Measurements from ENCODE around the gene GPR62. TPM values are rescaled to one million over a fixed set of nuclear protein-coding genes. Genes with fewer than 3 reads are reported as not detected.
A peak's percentile ranks its signal among the peaks of the same experiment; 100 is the strongest.

The GPR62 gene
- total RNA-seq, 2 donors from 2014 or later = 0.10 TPM; not detected in 1

DNA sequence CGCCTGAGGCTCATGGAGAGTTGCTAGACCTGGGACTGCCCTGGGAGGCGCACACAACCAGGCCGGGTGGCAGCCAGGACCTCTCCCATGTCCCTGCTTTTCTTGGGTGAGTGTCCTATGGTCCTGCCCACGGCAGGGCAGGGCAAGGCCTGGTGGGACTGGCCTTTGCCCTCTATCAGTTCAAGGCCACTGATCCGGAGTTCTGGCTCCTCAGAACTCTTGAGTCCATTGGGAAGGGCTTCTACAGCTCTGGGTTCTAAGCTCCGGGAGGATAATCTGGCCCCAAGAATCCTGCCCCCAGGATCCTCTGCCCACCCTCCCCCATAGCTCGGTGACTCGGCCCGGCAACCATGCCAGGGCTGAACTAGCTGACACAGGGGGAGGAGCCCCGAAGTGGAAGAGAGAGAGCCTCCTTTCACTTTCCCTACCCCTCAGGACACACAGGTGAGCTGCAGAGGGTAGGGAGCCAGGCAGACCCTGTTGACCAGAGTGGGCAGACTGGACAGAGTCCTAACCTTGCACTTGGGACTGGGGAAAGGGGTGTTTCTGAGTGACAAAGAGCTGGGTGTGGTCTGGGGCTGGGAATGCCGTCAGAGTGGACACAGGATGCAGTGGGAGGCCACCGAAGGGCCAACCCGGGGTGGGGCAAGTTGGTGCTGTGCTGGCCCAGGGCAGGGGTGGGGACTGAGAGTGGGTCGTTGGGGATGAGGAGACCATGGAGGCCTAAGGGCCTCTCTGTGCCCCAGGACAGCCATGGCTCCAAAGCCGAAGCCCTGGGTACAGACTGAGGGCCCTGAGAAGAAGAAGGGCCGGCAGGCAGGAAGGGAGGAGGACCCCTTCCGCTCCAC is 12.4 kb upstream of the GPR62 start:
- Mint-ChIP-seq H3K27ac (peak overlapping the region; percentile 83), H3K36me3 (ENCODE audit: insufficient read depth in 2 of 2) (no peaks in the 10 kb centered on the region), H3K9me3 (no peaks in the 10 kb centered on the region), H3K4me1 (ENCODE audit: low read depth) (peaks cover 39% of the 10 kb centered on the region), H3K27me3 (ENCODE audit: low read depth) (no peaks in the 10 kb centered on the region), H3K4me3 (peak overlapping the region; percentile 69 to 80)
- peak in 1 of 2 donors; percentile 27 for ATAC-seq (replicated peaks in 1 of 2)
- DNase-seq = peak; percentile 67 to 68

DNA sequence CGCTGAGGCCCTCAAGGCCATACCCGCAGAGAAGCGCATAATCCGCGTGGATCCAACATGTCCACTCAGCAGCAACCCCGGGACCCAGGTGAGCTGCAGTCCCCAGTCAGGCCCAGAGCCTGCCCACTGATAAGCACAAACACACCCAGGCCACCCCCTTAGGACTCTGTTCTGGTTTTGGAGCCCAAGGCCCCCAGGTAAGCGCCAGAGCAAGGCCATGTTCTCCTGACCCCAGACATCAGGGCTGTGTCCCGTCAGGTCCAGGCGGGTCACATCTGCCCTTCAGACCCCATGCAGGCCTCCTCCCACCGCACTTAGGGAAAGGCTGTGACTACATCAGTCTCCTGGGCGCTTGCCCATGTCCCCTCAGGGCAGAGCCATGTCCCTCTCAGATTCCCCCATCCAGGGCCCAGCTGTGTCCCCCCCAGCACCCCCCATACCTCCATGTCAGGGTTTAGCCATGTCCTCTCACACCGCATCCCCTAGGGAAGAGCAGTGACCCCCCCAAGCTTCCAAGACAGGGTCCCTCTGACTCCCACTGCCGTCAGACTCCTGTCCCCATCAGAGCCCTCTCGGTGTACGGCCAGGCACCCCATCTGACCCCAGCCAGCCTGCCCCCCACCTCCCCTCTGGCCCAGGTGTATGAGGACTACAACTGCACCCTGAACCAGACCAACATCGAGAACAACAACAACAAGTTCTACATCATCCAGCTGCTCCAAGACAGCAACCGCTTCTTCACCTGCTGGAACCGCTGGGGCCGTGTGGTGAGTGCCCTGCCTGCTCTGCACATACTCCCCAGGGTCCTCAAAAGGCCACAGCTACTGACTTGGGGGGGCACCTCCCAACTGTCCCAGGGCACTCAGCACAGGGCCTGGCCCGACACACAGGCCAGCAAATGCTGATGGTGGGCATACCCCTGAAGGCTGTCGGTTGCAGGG is 11.5 kb upstream of the GPR62 start:
- DNase-seq (no peak), ATAC-seq (replicated peaks in 1 of 2) (no peak)
- H3K27me3 Mint-ChIP-seq (ENCODE audit: low read depth) = no peaks in the 10 kb centered on the region
- no peak overlapping the region for H3K4me3 Mint-ChIP-seq
- H3K36me3 Mint-ChIP-seq (ENCODE audit: insufficient read depth in 2 of 2) = no peaks in the 10 kb centered on the region
- H3K4me1 Mint-ChIP-seq (ENCODE audit: low read depth) = peaks cover 32% of the 10 kb centered on the region
- H3K27ac Mint-ChIP-seq = no peak overlapping the region
- no peaks in the 10 kb centered on the region for H3K9me3 Mint-ChIP-seq

DNA sequence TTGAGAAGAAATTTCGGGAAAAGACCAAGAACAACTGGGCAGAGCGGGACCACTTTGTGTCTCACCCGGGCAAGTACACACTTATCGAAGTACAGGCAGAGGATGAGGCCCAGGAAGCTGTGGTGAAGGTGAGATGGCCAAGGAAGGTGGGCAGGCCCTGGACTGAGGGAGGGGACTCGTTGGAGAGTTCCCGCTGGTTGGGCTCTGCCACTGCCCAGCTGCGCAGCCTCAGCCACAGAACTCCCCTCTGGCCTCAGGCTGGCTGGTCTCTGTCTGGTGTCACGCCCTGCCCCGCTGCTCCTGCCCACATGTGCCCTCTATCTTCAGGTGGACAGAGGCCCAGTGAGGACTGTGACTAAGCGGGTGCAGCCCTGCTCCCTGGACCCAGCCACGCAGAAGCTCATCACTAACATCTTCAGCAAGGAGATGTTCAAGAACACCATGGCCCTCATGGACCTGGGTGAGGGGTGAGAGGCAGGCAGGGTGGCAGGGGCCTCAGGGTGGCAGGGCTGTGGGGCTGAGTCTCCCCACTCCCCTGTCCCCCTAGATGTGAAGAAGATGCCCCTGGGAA is 10.6 kb upstream of the GPR62 start:
- no peaks in the 10 kb centered on the region for H3K36me3 Mint-ChIP-seq (ENCODE audit: insufficient read depth in 2 of 2)
- no peak for DNase-seq
- no peak for ATAC-seq (replicated peaks in 1 of 2)
- no peak overlapping the region for H3K27ac Mint-ChIP-seq
- no peaks in the 10 kb centered on the region for H3K27me3 Mint-ChIP-seq (ENCODE audit: low read depth)
- H3K4me3 Mint-ChIP-seq = no peak overlapping the region
- no peaks in the 10 kb centered on the region for H3K9me3 Mint-ChIP-seq
- peaks cover 25% of the 10 kb centered on the region for H3K4me1 Mint-ChIP-seq (ENCODE audit: low read depth)

DNA sequence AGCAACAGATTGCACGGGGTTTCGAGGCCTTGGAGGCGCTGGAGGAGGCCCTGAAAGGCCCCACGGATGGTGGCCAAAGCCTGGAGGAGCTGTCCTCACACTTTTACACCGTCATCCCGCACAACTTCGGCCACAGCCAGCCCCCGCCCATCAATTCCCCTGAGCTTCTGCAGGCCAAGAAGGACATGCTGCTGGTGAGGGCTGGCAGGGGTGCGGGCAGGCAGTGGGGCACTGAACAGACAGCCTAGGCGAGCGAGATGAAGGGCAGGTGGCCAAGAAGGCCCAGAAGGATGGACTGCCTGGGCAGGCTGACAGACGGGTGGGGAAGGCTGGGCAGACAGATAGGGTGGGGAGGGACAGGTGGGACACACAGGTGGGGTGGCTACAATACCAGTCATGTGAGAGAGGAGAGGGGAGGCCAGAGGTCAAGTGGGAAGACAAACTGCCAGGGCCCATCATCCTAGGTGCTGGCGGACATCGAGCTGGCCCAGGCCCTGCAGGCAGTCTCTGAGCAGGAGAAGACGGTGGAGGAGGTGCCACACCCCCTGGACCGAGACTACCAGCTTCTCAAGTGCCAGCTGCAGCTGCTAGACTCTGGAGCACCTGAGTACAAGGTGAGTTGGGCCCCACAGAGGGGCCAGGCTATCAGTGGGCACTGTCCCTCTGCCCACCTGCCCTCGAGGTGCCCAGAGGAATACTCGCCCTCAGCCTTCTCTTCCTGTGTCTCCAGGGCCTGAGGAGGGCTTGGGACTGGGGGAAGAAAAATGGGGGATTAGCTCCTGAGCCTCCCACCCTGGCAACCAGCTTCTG is 9.9 kb upstream of the GPR62 start:
- DNase-seq = no peak
- Mint-ChIP-seq H3K4me1 (ENCODE audit: low read depth) (peaks cover 18% of the 10 kb centered on the region), H3K27ac (no peak overlapping the region)

DNA sequence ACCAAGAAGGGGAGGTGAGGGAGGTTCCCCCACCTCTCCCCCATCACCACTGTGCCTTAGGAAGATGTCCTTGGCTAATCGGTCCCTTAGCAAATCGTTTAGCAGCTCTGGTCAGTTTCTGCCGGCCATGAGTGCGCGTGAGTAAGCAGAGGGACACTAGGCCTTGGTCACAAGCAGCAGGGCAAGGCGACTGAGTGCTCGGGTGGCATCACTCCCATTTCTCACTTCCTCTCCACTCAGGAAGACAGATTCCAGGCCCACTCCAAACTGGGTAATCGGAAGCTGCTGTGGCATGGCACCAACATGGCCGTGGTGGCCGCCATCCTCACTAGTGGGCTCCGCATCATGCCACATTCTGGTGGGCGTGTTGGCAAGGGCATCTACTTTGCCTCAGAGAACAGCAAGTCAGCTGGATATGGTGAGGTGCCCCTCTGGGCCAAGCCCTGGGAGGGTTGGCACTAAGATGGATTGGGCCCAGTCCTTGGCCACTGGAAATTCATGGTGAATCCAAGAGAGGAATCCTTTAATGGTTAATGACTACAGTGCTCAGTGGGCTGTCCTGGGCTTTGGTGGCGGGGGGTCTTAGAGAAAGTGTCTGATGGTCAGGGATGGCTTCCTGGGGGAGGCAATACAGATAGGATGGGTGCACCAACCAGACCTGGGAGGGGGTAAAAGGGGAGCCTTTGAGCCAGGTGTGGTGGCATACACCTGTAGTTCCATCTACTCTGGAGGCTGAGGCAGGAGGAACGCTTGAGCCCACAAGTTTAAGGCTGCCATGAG is 9.1 kb upstream of the GPR62 start:
- ATAC-seq (replicated peaks in 1 of 2) = no peak
- H3K4me1 Mint-ChIP-seq (ENCODE audit: low read depth) = peaks cover 9% of the 10 kb centered on the region
- no peaks in the 10 kb centered on the region for H3K9me3 Mint-ChIP-seq
- H3K4me3 Mint-ChIP-seq = no peak overlapping the region
- DNase-seq = no peak
- H3K27ac Mint-ChIP-seq = peak overlapping the region; percentile 75
- no peaks in the 10 kb centered on the region for H3K36me3 Mint-ChIP-seq (ENCODE audit: insufficient read depth in 2 of 2)
- H3K27me3 Mint-ChIP-seq (ENCODE audit: low read depth) = no peaks in the 10 kb centered on the region

More for the DNA sequence above, 9.9 kb upstream of the GPR62 start:
- no peak for ATAC-seq (replicated peaks in 1 of 2)
- no peak overlapping the region for H3K4me3 Mint-ChIP-seq
- no peaks in the 10 kb centered on the region for H3K36me3 Mint-ChIP-seq (ENCODE audit: insufficient read depth in 2 of 2)
- no peaks in the 10 kb centered on the region for H3K27me3 Mint-ChIP-seq (ENCODE audit: low read depth)
- no peaks in the 10 kb centered on the region for H3K9me3 Mint-ChIP-seq

DNA sequence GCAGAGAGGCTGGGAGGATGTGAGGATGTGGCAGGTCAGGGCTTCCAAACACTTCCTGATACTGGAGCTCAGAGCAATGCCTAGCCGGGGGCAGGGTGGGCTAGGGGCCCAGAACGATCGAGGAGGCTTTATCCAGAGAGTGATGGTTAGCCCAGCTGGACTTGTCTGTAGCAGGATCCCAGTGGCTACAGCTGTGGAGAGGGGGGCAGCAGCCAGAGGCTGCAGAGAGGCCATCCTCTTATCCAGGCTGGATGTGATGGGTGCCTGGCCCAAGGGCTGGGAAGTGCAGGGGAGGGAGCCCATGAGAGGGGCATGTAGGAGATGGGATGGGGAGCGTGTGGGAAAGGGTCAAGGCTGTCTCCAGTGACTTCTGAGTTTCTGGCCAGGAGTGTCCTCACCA is 8.4 kb upstream of the GPR62 start:
- Mint-ChIP-seq H3K4me1 (ENCODE audit: low read depth) (peaks cover 6% of the 10 kb centered on the region), H3K9me3 (no peaks in the 10 kb centered on the region), H3K4me3 (no peak overlapping the region), H3K27me3 (ENCODE audit: low read depth) (no peaks in the 10 kb centered on the region), H3K36me3 (ENCODE audit: insufficient read depth in 2 of 2) (no peaks in the 10 kb centered on the region), H3K27ac (no peak overlapping the region)
- no peak for ATAC-seq (replicated peaks in 1 of 2)
- no peak for DNase-seq

DNA sequence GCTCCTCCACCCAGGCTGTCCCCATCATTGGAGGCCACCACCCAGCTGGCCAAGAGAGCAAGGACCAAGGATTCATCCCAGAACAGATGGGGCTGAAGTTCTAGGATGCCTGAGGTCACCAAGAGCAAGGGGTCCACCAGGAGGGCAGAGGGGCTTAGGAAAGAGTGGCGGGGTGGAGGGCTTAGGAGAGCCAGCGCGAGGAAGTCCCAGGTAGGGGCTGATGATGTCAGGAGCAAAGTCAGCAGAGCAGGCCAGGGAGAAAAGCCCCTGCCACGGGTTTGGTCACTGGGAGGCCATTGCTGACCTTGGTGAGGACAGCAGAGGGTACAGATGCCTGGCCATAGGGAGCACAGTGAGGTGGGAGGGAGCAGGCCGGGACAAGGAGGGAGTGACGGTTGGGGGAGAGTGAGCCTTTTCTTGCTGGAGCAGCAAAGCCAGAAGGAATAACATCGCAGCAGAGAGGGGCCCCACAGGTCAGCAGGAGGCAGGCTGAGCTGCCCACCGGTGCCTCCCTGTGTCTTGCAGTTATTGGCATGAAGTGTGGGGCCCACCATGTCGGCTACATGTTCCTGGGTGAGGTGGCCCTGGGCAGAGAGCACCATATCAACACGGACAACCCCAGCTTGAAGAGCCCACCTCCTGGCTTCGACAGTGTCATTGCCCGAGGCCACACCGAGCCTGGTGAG is 7.8 kb upstream of the GPR62 start:
- DNase-seq (no peak), ATAC-seq (replicated peaks in 1 of 2) (no peak)
- Mint-ChIP-seq H3K9me3 (no peaks in the 10 kb centered on the region), H3K36me3 (ENCODE audit: insufficient read depth in 2 of 2) (no peaks in the 10 kb centered on the region), H3K4me3 (no peak overlapping the region), H3K27me3 (ENCODE audit: low read depth) (no peaks in the 10 kb centered on the region), H3K4me1 (ENCODE audit: low read depth) (peaks cover 6% of the 10 kb centered on the region), H3K27ac (no peak overlapping the region)

DNA sequence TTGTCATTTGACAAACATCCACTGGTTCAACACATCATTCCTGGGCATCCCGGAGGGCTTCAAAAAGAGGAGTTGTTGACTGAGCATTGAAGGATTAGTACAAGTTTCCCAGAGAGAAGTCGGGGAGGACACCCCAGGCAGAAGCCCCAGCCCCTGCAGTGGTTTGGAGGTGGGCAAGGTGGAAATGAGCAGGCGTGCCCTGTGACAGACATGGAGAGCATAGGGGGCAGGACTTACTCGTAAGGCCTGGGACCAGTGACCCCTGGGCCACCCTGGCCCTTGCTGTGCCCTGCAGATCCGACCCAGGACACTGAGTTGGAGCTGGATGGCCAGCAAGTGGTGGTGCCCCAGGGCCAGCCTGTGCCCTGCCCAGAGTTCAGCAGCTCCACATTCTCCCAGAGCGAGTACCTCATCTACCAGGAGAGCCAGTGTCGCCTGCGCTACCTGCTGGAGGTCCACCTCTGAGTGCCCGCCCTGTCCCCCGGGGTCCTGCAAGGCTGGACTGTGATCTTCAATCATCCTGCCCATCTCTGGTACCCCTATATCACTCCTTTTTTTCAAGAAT is 7.1 kb upstream of the GPR62 start:
- Mint-ChIP-seq H3K36me3 (ENCODE audit: insufficient read depth in 2 of 2) (no peaks in the 10 kb centered on the region), H3K9me3 (no peaks in the 10 kb centered on the region), H3K27ac (no peak overlapping the region), H3K4me1 (ENCODE audit: low read depth) (peaks cover 2% of the 10 kb centered on the region), H3K4me3 (no peak overlapping the region), H3K27me3 (ENCODE audit: low read depth) (peaks cover 4% of the 10 kb centered on the region)
- DNase-seq = no peak
- no peak for ATAC-seq (replicated peaks in 1 of 2)

DNA sequence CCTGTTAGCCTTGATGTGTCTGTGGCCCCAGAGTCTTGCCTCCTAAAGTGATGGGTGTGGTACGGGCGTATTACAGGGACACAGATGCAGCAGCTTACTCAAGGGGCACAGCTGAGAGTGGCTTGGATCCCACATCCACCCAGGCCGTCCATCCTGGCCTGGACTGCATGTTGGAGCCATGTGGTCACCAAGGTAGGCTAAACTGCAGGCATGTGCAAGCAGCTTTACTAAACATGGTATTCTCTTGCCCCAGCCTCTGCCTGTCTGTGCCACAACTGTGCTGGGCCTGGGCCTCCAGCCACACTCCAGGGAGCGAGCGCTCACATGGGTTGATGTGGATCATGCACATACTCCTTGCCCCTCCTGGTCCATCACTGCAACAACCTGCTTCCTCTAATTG is 6.1 kb upstream of the GPR62 start:
- no peak overlapping the region for H3K4me3 Mint-ChIP-seq
- ATAC-seq (replicated peaks in 1 of 2) = no peak
- DNase-seq = no peak
- no peak overlapping the region for H3K27ac Mint-ChIP-seq
- no peaks in the 10 kb centered on the region for H3K4me1 Mint-ChIP-seq (ENCODE audit: low read depth)
- H3K9me3 Mint-ChIP-seq = no peaks in the 10 kb centered on the region
- peaks cover 14% of the 10 kb centered on the region for H3K27me3 Mint-ChIP-seq (ENCODE audit: low read depth)
- H3K36me3 Mint-ChIP-seq (ENCODE audit: insufficient read depth in 2 of 2) = no peaks in the 10 kb centered on the region

DNA sequence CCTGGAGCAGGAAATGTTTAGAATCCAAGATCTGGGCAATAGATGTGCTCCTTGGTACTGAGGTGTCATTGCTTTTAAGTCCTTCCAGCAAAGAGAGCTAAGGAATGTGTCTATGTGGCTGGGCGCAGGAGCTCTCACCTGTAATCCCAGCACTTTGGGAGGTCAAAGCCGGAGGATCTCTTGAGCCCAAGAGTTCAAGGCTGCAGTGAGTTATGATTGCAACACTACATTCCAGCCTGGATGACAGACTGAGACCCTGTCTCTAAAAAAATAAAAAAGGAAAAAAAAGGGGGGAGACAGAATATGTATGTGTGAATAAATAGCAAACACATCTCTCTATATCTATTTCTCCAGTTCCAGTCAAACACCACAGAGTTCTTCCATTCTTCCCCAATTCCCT is 4.3 kb upstream of the GPR62 start:
- no peak for DNase-seq
- H3K4me3 Mint-ChIP-seq = no peak overlapping the region
- no peak for ATAC-seq (replicated peaks in 1 of 2)
- no peaks in the 10 kb centered on the region for H3K4me1 Mint-ChIP-seq (ENCODE audit: low read depth)
- H3K9me3 Mint-ChIP-seq = no peaks in the 10 kb centered on the region
- no peaks in the 10 kb centered on the region for H3K36me3 Mint-ChIP-seq (ENCODE audit: insufficient read depth in 2 of 2)
- H3K27me3 Mint-ChIP-seq (ENCODE audit: low read depth) = peaks cover 27% of the 10 kb centered on the region
- no peak overlapping the region for H3K27ac Mint-ChIP-seq

DNA sequence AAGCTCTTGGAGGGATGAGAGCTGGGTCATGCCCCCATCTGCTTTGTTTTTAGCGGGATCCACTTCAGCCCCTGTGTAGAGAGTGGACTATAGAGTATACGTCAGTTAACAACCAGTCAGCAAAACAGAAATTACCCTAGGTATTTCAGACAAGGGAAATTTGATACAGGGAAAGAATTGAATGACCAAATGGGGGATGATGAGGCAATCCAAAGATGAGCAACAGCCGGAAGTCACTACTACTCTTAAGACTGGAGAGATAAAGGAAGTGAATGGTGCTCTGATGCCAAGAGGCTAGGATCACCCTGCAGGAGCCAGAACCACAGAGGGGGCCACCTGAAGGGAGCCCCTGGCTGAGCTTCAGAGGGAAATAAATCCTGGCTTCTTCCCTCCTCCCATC is 1.7 kb upstream of the GPR62 start:
- peaks cover 0 to 2% of the 10 kb centered on the region in 2 donors for H3K36me3 Mint-ChIP-seq (ENCODE audit: insufficient read depth in 2 of 2)
- H3K9me3 Mint-ChIP-seq = no peaks in the 10 kb centered on the region
- peaks cover 27% of the 10 kb centered on the region for H3K27me3 Mint-ChIP-seq (ENCODE audit: low read depth)
- peak overlapping the region in 1 of 2 donors; percentile 4 for H3K4me3 Mint-ChIP-seq
- H3K27ac Mint-ChIP-seq = no peak overlapping the region
- ATAC-seq (replicated peaks in 1 of 2) = no peak
- no peak for DNase-seq
- no peaks in the 10 kb centered on the region for H3K4me1 Mint-ChIP-seq (ENCODE audit: low read depth)

All from activated T-cell treated with anti-CD3 and anti-CD28 coated beads, Interleukin-2, amount 50 U/mL, for 72 hours (primary cell).